ENCODE results near the gene NEAT1.

NEAT1 gene

DNA sequence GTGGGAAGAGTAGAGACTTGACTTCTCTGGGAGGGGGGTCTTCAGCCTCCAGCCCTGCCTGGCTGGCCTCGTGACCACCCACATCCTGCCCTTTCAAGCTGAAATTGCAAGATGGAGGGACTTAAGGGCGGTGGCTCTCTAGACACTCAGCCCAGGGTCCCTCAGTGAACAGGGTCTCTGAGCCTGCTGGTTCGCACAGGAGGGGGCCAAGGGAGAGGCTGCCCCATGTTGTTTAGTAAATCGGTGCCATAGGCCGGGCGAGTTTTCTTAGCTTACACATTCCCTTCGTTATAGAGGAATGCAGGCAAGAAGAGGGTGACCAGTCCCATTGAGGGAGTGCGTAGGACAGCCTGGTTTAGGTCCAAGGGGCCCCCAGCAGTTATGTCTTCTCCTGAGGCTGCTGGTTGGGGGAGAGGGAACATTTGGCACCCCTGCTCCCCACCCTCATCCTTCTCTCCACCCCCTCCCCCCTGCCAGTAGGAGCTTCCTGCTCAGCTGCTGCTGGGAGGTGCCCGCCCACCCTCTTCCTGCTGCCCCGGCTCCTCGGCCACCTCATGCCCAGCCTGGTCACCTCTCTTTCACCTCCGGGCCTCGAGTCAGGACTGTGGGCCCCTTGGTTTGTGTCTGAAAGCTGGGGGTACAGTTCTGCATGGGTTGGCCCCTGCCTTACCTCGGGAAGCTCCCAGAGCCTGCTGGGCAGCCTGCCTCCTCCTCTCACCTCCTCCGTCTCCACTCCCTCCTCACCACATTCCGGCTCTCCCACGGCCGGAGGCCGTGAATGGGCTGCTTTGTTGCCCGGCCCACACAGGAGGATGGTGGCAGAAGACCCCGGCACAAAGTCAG is 32.3 kb upstream of the NEAT1 start:
- no peak for DNase-seq

DNA sequence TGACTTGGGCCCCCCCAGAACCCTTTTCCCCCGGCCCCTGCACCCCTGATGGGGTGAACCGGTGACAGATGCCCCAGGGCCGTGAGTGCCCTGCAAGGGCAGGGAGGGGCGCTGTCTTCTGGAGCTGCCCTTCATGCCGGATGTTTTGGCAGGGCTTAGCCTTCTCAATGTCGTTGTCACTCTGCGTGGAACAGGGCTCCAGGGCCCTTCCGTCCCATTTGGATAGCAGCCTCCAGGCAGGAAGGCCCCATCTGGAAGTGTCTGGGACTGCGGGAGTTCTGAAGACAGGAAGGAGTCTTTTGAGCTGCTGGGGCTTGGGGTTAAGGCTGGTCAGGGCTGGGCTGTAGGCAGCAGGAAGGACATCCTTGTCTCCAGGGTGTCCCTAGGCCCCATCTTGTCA is 31.6 kb upstream of the NEAT1 start:
- no peak for DNase-seq

DNA sequence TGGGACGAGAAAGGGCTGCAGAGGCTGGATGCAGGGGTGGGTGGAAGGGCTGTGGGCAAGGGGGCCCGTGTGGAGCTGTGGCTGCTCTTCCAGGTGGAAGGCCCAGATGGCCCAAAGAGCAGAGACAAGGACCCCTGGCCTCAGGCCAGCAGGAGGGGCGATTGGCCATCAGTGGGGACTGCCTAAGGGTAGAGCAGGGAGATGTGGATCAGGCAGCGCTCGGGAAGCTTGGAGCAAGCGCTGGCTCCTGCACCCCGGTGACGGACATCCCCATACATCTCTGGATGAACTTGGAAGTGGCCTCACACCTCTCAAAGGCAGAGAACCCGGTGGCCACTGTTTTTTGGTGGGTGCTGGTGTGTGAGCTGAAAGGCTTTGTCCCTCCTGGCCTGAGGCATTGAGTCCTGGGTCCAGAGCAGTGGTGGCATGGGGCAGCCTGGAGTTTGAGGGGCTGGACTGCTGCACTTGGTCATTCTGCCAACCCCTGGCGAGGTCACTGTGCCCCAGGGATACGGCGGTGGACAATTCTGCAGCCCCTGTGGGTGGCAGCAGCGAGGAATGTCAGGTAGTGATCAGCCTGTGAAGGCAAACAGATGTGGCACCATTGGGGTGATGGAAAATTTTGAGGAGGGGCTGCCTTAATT is 30.3 kb upstream of the NEAT1 start:
- DNase-seq: no peak

DNA sequence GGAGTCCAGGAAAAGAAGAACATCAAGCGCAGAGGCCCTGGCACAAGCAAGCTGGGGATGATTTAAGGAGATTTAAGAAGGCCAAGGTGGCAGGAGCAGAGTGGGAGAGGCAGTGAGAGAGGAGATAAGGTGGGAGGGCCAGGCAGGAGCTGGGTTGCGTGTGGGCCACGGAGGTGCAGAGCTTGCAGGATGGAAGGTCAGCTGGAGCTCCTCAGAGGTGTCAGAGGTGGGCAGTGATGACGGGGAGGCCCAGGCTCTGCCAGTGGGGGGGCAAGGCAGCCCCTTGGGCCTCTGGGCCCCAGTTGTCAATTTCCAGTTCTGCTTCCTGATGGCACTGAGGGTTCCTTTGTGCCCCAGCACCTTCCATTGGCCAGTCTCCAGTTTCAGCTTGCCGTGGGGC is 29.7 kb upstream of the NEAT1 start:
- DNase-seq: no peak

DNA sequence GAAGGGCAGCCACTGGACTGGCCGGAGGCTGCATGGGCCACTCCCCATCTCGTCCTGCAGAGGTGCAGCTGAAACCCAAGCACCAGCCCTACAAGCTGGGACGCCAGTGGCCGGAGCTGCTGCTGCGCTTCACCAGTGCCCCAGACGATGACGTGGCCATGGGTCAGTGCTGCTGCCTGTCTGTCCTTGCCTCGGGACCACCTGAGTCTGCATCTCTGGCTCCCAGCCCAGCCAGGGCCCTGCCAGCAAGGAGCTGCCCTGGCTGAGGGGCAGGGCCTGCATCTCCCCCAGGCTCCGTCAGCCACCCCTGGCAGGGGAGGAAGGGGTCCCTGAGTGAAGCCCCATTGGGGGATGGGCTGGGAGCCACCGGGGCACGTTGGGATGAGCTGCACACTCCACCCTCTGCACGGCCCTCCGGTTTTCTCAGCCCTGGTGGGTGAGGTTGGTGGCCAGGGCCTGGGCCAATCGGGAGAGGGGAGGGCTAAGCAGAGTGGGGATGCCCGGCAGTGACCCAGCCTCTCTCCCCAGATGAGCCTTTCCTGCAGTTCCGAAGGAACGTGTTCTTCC is 29.0 kb upstream of the NEAT1 start:
- DNase-seq: no peak

DNA sequence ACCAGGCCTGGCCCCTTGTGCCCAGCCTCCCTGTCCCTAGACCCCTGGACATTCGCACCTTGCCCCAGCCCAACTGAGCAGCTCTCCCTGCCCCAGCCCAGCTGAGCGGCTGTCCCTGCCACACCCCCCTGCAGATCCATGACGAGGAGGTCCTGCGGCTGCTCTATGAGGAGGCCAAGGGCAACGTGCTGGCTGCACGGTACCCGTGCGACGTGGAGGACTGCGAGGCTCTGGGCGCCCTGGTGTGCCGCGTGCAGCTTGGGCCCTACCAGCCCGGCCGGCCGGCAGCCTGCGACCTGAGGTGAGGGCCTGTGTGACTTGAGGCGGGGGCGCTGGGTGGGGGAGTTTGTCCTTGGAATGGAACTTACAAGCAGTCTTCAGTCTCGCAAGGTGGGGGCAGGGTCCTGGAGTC is 28.5 kb upstream of the NEAT1 start:
- no peak for DNase-seq

DNA sequence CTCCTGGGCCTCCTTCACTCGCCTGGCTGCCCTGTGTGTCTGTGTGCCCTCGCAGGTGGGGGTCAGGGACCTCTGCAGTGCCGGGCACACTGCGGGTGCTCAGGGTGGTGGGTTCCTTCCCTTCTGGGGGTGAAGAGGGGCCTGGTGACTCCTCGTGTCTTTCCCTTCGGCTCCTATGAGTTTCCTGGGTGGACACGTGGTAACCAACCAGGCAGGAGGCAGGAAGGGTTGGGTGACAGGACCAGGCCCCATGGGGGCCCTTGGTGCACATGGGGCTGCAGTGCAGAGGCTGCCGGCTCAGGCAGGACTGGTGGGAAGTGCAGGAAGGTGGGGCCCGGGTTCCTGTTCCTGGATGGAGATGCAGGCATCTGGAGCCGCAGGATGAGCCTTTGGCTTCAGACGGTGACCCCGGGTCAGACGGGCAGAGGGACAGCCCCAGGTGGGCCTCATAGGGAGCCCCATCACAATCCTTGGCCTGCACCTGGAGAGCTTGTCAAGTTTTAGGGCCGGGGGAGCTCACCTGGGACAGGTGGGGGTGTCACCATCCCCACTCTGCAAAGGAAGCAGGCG is 26.6 kb upstream of the NEAT1 start:
- DNase-seq: no peak

DNA sequence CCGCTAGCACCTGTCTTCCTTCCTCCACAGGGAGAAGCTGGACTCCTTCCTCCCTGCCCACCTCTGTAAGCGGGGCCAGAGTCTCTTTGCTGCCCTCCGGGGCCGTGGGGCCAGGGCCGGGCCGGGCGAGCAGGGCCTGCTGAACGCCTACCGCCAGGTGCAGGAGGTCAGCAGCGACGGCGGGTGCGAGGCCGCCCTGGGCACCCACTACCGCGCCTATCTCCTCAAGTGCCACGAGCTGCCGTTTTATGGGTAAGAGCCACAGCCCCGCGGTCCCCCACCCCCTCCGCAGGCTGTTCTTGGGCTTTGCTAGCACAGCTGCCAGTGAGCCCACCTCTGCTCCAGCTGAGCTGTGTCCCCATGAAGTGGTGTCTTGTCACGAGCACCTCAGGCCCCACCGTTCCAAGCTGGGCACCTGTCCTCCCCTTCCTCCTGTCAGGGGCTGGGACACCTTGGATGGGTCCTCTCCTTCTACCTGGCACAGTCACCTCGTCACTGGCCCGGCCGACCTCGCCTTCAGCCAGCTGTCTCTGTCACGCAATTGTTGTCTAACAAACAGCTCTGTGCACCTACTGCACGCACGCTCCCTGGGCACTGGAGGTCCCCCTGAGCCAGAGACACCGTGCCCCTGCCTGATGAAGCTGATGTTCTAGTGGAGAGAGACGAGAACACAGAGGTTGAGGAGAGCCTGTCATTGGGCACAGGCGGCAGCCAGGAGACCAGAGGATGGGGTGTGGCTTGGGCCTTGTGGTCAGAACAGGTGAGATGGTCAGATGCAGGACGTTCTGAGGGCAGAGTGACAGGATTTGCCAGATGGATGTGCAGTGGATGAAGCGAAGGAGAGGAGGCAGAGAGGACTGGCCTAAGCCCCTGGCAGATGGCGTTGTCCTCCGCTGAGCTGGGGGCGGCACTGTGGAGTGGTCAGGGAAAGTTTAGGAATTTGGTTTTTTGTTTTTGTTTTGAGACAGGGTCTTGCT is 25.5 kb upstream of the NEAT1 start:
- no peak for DNase-seq

DNA sequence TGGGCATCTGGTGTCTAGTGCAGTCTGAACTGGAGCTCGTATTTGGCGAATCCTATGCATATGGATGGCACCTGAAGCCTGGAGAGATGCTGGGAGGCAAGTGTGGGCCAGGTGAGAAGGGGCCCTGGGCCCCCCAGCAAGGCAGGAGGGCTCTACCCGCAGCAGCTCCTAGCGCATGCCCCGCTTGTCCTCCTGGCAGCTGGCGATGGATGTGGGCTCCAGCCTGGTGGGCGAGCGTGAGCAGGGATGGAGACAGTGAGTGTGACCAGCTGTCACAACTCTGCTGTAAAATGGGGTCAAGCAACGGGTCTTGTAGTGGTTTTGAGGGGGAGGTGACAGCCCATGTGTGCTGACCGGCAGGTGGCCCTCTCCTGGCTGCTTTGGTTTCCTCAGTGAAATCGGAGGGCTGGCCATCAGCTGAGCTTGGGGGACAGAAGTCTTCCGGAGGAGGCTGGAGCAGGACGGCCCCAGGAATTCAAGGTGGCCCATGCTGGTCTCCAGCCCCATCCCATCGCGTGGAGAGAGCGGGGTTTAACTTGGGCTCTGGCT is 24.2 kb upstream of the NEAT1 start:
- no peak for DNase-seq

DNA sequence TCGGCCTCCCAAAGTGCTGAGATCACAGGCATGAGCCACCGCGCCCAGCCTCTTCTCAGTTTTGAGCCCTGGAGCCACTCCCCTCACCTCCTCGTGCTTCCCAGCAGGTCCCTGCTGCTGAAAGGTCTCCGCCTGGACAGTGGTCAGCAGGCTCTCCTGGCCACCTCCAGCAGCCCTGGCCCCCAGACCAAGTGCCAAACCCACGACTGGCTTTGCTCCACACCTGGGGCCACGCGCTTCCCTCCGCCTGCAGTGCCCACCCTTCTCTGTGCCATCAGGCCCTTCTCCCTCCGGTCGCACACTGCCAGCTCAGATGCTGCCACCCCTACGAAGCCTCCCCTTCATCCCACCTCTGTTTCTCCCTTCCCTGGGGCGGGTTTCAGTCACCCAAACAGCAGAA is 23.3 kb upstream of the NEAT1 start:
- DNase-seq: no peak

DNA sequence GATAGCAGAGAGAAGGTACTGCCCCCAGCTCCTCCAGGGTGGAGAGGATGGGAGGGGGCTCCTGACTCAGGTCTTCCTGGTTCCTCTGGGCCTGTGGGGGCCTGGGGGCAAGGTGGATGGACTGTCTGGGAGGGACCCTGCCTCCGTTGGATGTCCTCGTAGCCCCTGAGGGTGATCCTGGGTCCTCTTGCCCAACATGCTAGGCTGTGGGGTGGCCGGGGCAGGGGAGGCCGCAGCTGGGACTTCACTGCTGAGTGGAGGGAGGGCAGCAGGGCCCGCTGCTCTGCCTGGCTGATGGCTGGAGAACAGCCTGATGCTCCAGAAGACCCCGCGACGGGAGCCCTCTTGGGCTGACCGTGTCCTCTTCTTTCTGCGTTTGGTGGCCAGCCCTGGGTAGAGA is 22.8 kb upstream of the NEAT1 start:
- DNase-seq: no peak

DNA sequence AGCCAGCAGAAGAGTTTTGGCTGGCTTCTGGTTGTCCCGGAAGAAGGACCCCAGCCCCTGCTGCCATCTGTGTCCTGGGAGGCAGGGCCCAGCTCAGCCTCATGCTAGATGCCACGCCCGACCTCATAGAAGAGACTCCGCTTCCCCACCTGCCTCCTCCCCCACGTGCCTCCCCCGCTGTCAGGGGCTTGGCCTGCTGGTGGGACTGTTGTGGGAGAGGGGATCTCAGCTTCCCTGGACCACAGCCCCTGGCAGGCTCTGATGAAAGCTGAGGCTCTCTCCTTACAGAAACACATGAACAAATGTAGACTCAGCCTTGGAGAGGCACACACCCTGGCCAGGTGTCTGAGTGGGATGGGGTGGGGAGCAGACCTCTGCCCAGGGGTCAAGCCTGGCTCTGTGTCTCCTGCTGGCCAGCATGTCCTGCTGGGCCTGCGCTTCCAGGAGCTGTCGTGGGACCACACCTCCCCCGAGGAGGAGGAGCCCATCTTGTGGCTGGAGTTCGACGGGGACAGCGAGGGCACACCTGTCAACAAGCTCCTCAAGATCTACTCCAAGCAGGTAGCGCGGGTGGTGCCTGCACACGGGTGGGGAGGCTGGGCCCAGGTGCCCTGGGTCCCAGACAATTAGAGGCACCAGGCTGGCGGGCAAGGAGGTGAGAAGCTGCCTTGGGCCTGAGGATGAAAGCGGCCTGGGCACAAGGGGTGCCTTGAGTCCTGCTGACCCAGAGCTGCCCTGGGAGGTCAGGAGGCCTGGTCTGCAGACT is 22.1 kb upstream of the NEAT1 start:
- no peak for DNase-seq

DNA sequence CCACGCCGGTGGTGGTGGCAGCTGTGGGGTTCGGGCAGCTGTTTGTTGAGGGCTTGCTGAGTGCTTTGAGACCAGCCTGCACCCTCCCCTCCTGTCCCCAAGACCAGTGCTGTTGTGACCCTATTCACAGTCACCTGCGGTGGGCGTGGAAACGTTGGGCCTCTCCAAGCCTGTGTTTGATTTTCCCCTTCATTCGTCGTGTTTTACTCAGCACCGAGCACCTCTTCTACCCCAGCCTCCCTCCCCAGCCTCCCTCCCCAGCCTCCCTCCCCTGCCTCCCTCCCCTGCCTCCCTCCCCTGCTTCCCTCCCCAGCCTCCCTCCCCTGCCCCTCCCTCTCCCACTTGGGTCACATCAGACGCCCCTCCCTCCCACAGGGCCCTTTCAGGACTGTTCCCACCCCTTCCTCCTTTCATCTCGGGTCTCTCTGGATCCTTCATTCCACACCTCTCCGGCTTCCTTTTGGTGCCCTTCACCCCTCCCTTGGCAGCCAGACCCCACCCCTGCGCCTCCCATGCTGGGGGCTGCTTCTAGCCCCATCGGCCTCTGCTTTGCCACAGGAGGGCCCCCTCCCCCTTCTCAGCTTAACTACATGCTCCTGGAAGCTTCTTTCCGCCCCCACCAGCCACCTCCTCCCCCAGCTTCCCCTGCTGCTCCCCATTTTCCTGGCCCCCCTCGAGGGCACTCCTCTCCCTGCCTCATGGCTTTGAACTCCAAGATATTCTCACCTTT is 21.4 kb upstream of the NEAT1 start:
- no peak for DNase-seq

DNA sequence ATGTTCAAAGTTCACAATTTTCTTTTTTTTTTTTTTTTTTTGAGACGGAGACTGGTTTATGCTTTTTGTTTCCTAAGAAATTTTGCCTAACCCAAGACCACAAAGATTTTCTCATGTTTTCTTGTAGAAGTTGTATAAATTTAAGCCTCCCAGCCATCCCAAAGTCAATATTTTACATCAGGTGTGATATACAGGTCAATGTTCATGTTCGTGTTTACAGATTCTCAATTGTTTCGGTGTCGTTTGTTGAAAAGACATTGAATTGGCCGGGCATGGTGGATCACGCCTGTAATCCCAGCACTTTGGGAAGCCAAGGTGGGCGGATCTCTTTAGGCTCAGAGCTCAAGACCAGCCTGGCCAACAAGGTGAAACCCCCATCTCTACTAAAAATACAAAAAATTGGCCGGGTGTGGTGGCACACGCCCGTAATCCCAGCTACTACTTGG is 20.8 kb upstream of the NEAT1 start:
- DNase-seq: no peak

DNA sequence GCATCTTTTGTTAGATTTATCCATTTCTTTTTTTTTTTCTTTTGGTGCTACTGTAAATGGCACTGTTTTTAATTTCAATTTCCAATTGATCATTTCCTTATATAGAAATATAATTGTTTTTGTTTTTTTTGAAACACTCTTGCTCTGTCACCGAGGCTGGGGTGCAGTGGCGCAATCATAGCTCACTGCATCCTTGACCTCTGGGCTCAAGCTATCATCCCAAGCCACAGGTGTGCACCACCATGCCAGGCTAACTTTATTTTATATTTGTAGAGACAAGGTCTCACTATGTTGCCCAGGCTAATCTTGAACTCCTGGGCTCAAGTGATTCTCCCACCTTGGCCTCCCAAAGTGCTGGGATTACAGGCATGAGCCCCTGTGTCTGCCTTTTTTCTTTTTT is 19.8 kb upstream of the NEAT1 start:
- no peak for DNase-seq

DNA sequence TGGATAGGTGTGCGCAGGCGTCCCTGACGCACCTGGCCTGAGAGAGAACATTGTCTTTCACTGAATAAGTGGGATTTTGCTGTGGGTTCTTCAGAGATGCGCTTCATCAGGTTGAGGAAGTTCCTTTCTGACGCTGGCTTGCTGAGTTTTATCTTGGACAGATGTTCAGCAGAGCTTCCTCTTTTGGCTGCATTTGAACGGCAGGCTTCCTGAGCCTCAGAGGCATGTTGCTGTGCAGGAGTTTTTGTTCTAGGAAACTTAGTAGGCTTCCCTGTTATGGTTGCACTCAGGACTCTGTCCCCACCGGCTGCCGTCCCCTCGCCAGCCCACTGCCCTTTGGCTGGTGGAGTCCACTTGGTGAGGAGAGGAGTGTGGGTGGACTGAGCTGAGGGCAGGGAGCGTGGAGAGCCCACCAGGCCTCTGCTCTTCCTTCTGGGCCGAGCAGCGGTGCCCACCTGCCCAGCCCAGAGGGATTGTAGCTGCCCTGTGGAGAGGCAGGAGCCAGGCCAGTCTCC is 18.9 kb upstream of the NEAT1 start:
- DNase-seq: peak; percentile 91

DNA sequence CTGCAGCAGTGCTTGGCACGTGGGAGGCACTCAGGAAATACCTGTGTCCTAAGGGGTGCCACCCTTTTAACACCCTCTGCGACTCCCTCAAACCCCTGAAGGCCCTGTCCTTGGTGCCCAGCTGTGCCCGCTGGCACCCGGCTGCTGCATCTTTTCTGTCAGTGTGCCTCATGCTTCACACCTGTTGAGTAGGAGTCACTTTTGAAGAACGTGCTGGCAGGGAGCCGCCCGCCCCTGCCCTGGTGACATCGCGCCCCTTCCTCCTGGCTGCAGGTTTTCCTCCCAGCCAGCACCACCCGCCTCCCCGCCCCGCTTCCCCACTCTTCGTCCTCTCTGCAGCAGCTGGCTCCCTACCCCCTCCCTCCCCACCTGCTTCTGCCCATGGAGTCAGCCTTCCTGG is 18.4 kb upstream of the NEAT1 start:
- DNase-seq: no peak

DNA sequence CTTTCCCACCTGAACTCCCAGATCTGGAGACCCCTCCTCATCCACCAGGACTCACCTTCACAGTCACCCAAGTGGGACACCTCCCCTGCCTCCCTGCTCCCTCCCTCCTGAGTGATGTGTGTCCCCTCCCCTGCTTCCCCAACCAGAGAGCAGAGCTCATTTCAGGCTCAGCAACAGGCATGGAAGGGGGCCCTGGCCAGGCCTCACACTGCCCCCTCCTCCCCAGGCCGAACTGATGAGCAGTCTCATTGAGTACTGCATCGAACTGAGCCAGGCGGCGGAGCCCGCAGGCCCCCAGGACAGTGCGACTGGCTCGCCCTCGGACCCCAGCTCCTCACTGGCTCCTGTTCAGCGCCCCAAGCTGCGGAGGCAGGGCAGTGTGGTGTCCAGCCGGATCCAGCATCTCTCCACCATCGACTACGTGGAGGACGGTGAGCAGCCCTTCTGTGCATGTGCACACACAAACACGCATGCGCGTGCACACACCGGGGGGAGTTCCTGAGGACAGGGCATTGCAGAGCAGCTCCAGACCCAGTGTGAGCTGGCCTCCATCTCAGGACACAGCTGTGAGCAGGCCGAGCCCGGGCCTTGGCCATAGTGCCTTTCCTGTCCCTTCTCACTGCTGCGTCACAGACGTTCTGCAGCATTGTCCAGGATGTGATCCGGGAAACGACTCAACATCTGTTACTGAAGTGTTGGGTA is 17.8 kb upstream of the NEAT1 start:
- DNase-seq: no peak

DNA sequence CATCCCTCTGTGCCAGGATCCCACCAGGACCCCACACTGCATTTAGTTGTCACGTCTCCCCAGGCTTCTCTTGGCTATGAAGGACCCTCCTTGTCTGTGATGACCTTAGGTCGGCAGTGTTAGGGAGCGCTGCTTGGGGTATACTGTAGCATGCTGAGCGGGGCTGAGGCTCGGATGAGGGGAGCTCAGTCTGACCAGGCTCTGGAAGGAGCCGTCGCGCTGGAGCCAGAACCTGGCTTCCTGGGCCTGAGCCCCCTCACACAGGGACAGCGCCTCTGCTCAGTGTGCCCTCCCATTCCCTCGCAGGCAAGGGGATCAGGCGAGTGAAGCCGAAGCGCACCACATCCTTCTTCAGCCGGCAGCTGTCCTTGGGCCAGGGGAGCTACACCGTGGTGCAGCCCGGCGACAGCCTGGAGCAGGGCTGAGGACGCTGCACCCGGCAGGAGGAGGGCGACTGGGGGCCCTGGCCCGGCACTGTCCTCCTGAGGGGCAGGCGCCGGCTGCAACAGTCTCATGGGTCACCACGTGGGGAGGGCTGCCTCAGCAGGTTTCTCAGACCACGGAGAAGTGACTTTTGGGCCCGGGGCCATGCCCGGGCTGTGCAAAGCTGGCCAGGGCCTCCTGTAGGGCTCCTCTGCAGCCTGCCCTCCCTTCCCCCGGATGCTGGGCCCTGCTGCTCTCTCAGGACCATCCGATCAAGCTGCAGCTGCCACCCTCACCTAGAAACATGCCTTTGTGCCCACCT is 11.5 kb upstream of the NEAT1 start:
- DNase-seq: no peak

Measured in GF-D8 (cell line).